HG02885 (cell line): ENCODE results near the gene TADA2A.

ENCODE experiments used
- ATAC-seq: cut with Tn5 transposase; IDR thresholded peaks from one replicate; pipeline ENCODE4 v1.9.1; 2021; ENCODE audit warnings: mild to moderate bottlenecking; ENCODE audit not compliant: unreplicated experiment, poor library complexity

TADA2A gene, protein sequence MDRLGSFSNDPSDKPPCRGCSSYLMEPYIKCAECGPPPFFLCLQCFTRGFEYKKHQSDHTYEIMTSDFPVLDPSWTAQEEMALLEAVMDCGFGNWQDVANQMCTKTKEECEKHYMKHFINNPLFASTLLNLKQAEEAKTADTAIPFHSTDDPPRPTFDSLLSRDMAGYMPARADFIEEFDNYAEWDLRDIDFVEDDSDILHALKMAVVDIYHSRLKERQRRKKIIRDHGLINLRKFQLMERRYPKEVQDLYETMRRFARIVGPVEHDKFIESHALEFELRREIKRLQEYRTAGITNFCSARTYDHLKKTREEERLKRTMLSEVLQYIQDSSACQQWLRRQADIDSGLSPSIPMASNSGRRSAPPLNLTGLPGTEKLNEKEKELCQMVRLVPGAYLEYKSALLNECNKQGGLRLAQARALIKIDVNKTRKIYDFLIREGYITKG

DNA sequence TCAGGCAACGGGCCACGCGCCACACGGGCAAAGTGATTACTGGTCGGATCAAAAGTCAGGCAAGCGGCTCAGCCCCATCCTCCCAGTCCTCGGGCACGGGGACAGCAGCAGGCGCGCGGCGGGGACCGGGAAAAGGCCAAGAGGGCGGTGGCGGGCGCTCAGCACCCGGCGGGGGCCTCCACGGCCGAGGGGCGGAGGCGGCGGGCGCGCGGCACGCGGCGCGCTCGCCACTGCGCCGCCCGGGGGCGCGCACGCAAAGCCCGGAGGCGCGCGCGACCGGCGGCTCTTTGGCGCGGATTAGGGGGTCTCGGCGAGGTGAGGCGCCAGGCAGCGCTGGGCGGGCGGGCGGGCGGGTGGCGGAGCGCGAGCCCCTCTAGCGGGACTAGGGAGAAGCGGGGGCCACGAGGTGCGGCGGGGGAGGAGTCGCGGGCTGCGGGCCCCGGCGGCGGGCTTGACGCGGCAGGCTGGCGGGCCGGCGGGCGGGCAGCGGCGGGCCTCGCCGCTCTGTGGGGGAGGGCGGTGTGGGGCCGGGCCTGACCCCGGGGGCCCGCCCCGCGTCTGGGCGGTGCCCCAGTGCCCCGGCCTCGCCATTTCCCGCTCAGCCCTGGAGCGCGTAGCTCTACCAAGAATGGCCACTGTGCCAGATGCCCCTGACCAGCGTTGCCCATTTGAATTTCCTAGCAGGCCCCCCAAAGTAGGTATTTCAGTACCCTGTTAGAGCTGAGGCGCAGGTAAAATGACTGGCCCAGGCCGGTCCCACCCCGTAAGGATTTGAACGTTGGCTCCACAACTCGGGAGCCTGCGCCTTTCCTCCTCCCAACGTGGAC, at the start of gene TADA2A, which contains the start of gene ACACA:
Gene TADA2A, plus strand, starts transcription at position 252 of the 827 bp plus-strand sequence. CDS start 4,480 bp downstream, outside the sequence.
Gene ACACA, minus strand, starts transcription at position 202 of the 827 bp plus-strand sequence. CDS start 537 bp downstream, outside the sequence.
- peak; percentile 83 for ATAC-seq

DNA sequence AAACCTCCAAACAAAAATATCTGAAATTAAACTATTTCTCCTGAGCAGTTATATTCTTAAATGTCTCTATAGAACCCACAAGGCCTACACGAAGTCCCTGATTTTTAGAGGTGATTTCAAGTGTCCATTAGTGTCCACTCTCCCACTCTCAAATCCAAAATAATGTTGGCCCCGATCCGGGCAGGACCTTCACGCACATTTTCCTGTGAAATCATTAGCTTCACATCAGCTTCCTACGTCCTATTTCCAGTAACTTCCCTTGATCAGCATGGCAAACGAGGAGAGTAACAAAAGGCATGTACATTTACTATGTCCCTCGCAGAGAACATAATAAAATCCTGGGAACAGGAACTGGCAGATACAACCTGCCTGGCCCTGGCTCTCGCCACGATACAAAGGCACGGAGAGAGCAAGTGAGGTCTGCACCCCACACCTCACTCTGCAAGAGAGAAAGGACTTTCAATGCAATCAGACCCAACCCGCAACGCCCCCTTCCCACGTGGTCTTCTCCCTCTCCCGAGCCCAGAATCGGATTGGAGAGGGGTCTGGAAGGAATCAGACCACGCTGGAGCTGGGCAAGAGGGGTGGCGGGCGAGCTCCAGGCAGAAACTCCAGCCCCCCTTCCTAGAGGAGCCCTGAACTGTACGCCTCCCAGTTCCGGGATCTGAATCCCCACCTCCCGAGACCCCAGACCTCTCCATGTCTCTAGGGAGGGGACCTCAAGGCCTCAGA, 48.4 kb upstream of the TADA2A start:
- peak; percentile 5 for ATAC-seq

DNA sequence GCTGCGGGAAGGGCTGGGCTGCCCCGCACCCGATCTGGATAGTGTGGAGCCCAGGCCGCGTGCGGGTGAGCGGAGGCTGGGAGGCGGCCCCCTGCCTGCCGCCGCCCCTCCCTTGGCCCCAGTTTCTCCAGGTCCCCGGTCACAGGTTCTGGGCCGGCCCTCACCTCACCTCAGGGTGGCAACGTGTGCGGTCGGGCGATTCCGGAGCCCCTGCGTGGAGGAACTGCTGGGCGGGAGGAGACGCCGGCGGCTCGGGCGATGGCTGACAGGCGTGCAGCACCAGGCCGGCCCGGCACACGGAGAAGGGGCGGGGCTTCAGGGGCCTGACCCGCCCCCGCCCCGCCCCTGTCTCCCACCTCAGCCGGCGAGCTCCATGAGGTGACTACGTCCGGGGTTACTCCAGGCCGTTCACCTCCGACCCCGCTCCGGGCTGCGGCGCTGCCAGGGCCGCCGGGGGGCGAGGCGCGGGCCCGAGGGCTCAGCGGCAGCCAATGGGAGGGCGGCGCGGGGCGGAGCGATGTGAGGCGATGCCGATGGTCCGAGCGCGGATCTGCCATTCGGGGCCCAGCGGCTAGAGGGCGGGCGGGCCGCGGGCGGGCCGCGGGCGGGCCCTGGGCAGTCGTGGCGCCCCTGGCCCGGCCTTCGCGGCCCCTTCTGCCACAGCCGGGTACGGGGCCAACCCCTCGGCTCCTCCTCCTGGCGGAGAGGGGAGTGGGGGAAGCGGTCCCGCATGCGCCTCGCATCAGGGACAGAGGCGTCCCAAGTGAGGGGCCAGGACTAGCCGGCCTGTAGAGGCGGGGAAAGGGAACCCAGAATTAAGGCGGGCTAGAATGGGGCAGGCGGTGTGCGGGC, 47.6 kb upstream of the TADA2A start:
- ATAC-seq, result peak; percentile 94

DNA sequence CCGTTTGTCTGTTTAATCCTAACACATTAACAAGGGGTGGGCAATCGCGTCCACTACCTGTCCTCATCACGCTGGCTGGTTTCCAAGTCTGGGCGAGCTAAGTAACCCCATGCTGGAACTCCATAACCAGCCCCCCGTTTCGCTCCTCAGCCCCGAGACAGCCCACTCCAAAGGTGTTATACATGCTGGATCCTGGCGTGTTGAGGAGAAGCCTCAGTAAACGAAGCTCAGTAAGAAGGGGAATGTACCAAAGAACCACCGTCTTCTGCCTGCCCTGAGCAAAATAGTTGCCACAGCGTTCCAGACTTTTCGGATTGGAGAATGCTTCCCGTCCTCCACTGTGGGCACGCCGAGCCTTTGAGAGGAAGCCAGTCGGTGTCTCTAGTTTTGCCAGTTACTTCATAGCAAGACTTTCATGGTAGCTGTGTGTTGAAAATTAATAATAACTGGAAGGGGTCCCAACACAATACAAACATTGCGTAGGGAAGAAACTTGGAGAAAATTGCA, 47.0 kb upstream of the TADA2A start:
- no peak for ATAC-seq

DNA sequence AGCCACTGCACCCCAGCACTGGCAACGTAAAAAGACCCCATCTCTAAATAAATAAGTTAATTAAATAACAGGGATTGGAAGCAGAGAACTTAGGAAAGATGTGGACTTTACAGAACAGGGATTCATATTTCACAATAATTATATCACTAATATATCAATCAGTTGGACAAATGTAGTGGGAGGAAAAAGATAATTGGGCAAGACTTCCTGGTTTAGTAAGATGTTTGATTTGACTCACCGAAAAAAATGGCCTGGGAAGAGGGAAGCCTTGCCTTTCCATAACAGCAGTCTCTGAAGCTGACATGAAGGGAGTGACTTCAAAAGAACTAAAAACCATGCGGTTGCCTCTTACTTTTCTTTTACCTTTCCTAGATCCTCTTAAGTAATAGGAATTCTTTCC, 46.1 kb upstream of the TADA2A start:
- no peak for ATAC-seq

DNA sequence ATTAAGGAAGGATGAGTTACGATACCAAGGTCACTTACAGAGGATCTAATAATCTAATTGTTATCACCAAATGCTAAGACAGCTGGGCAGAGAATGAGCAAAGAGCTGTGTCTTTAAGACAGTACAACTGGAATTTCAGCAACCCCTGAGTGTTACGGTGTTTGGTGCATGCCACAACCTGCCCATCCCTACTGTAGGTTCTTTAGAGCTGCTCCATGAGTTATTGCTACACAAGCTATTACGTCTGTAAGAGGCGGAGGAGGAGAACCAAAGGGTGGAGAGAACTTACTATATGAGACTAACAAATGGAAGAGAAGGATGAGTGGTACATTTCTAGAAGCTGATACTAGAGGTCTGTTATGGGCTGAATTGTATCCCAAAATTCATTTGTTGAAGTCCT, 45.1 kb upstream of the TADA2A start:
- ATAC-seq, result no peak

DNA sequence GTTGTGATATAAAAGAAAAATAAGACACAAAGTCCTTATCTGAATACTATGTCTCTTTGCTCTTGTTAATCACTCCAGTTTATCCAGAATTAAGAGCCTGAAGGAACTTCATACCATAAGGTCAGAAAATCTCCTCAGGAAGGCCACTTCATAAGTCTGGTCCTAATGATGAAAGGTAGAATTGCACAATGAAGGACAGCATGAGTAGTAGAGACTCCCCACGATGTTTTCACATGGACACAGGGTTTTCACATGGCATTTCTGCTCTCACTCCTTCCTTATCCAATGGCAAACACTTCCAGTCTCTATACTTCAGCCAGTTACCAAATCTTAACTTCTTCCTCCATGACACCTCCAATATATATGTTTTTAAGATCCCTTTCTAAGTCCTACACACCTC, 41.1 kb upstream of the TADA2A start:
- no peak for ATAC-seq

DNA sequence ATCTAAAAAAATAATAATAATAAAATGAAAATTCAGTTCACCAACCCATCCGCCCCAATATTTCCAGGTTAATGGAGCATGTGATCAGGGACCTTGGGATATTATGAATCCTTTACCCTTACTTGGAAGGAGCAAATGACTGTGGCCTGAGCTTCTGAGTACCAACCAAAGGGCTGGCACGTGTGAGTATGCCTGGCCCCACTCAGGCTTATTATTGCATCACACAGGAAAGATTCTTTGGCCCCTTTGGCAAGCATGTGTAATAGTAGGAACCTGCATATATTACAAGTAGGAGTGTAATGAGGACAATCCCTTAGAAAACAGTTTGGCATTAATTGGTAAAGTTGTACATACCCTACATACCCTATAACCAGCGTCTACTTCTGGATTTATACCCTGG, 38.1 kb upstream of the TADA2A start:
- no peak for ATAC-seq

DNA sequence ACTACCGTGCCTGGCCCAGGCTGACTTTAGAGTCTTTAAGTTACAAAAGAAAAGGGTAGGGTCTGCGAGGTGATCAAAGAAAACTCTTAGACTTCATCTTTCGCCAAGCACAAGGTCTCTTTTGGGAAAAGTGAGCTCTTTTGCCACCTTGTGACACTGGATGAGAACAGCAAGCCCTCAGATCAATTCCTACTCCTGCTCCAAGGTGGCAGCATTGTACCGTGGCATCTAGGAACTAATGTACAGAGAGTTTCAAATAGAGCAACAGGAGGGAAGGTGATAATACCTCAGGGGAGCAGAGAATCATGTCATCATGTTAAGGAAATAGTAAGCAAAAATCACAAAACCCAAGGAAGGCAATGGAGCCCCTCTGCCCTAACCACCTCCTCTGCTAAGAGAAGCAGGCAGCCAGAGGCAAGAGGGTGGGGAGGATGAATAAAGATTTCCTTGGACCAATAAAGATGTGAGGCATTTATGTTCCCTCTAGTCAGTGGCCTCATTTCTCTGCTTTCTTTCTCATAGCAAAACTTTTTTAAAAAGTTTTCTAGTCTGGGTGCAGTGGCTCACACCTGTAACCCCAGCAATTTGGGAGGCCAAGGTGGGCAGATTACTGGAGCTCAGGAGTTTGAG, 33.0 kb upstream of the TADA2A start:
- ATAC-seq, result peak; percentile 50

DNA sequence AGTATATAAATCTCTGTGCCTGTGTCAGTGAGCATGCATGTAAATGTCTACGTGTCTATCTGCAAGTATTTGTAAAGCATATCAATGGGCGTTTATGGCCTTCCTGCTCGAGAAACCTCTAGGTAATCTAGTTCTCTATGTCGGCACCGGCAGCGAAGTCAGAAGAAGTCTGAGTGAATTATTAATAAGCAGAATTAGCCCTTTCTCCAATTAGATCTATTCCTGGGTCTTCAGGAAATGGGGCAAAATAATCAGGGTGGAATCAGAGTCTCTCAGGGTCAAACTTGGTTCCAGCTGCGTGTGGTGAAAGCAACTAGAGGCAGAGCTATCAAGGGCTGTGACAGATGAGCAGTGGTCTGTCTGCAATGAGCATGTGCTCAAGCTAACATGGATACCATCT, 31.0 kb upstream of the TADA2A start, which contains the start of gene C17orf78:
Gene C17orf78, plus strand, starts transcription at position 280 of the 400 bp plus-strand sequence. Its CDS starts 108 bp downstream, at position 388.
- ATAC-seq, result no peak

DNA sequence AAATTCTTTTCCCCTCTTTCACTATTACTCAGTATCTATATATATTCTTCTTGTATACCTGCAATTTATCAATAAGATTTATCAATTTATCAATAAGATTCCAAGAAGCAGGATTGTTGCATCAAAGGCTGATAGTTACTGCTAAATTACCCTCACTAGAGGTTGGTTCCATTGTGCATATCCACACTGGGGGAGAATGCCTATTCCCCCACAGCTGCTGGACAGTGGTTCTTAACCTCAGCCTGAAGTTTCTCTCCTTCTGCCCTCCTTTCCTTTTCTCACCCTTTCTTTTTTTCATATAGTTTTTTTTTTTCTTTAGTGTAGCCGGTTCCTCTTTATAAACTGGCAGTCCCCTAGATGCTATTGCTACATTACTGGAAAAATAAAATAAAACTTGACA, 24.6 kb upstream of the TADA2A start:
- no peak for ATAC-seq

DNA sequence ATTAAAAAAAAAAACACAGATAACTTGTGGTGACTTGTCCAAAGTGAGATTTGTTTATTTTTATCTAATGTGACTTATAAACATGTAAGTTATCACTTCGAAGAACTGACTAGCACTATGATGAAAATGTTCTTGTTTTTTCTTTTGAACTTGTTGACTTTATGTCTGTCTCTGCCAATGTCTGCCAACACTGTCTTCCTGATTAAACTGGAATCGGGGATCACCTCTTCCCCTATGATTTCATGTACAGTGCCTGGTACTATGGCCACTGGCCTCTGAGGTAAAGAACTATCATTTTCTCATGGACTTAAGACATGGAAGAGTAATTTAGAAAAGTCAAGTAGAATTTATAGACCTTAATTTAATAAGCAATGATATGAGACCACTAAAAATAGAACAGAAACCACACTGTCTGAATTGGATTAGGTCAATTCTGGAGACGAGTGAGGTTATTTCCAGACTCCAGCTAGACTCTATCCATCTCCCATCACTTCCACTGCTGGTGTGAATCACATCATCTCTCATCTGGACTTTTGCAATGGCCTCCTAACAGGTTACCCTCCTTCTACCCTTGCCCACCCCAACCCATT, 22.0 kb upstream of the TADA2A start:
- no peak for ATAC-seq

DNA sequence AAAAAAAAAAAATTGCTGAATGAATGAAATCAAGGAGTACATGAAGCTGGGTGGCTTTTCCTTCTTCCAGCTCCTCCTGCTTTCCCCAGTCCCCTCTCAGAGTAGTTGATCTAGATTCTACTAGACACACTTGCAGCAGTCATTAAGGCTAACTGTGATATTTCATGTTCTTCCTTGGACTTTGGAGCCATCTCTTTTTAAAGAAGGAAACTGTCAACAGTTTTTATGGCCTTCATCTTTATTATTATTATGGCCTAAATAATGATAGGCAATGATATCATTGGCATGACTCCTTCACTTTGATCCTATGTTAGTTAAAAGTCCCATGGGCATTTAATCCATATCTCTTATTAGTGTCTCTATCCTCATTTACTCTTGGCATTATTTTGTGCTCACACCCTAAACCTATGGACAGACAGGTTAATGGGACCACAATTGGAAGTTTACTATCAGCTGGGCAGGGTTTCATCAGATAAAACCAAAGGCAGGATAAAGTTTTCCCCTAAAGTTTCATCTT, 21.2 kb upstream of the TADA2A start:
- ATAC-seq, result no peak

DNA sequence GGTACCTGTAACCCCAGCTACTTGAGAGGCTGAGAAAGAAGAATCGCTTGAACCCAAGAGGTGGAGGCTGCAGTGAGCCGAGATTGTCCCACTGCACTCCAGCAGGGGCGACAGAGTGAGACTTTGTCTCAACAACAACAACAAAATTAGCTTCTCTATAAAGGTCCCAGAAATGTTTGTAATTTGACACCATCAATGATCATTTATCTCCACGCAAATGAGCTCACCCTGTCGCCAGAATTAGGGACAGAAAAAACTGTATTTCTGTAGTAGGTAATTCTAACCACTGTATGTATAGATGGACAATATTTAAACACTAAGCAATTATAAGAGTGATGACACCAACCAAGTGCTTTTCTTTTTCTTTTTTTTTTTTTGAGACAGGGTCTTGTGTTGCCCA, 20.2 kb upstream of the TADA2A start:
- no peak for ATAC-seq

DNA sequence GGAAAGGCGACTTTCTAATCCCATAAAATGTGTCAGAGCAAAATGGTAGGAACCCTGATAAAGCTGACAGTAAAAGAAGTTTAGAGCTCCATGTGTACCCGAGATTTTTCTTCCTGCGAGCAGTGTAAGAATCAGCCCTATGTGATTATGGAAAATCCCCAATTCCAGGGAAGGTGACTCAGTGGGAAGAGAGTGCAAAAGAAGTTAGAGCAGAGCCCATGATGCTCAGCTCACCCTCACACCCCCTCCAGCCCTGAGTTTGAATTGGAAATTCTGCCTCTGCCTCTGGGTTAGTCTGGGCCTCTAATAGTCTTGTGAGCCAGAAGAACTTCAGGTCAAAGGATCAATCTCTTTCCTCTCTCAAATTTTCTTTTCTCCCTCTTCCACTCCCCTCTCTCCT, 18.4 kb upstream of the TADA2A start:
- no peak for ATAC-seq

DNA sequence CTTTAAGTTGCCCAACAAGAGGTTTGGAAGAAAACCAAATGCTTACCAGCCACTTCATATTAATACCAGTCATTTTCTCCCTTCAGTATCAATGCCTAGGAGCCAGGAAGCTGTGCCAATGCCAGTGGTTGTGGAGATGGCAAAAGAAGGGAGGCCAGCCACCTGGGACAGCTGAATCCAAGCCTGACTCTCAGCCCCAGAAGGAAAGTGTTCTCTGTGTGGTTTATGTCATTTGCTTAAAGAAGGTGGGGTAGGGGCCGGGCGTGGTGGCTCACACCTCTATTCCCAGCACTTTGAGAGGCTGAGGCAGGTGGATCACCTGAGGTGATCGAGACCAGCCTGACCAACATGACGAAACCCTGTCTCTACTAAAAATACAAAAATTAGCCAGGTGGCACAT, 17.5 kb upstream of the TADA2A start:
- no peak for ATAC-seq

DNA sequence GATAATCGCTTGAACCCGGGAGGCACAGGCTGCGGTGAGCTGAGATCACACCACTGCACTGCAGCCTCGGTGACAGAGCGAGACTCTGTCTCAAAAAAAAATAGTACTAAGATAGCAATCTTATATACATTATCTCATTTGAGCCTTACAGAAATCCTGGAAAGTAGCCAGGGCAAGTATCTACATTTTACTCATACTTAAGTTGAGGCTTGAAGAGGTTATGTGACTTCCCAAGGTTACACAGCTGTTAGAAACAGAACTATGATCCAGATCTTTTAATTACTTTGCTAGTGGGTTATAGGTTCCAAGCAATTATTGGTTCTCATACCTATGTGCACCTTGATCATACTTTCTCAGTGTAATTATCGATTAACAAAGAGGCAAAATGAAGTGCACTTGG, 15.5 kb upstream of the TADA2A start:
- no peak for ATAC-seq

DNA sequence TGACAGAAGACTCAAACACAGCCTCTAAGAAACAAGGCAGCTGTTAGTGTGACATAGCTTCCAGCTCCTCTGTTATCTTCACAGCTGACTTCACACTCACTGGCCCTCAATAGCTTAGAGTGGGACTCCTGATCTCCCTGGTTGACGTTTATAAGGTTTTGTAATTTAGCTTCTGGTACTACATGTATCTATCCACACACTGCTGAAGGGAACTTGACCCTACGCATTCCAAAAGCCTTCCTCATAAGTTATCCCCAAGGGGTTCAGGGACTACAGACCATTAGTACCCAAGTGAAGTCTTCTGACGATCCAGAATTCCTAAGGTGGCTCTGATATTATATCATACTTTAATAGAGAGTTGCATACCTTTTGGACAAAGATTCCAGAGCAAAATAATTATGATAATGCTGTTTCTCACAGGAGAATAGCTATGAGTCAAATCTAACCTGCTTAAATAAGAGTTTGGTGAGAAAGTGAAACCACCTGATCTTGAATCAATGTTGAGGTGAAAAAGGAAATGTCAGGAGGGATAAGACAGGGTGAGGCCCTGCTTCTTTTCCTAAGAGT, 14.6 kb upstream of the TADA2A start:
- ATAC-seq, result no peak
